ENCODE data around the gene BANF2. TPM values are rescaled to one million over a fixed set of nuclear protein-coding genes. Genes with fewer than 3 reads are reported as not detected.

The BANF2 gene
- total RNA-seq, result not detected in 2 replicates

GRCh38 chr20:17699931-17700351 is at the start of gene BANF2:
TSS of gene BANF2 (plus strand) at chr20:17699966. CDS start at chr20:17725026, 25,060 bp downstream.

GRCh38 chr20:17682103-17682888 is 17.5 kb upstream of the BANF2 start, which contains the start of gene RRBP1:
TSS of gene RRBP1 (minus strand) at chr20:17682242. CDS start at chr20:17660507, 21,735 bp downstream.

Other genes with a start within 250 kb of the BANF2 start
- gene BFSP1, start 168.6 kb upstream of the BANF2 start, total RNA-seq, result 0.36 and 2.3 TPM in 2 replicates
- 281 and 330 TPM in 2 replicates for gene DSTN, start 129.9 kb upstream of the BANF2 start, total RNA-seq
- 196 and 252 TPM in 2 replicates for gene RRBP1, start 17.7 kb upstream of the BANF2 start, total RNA-seq